Astrocyte (in vitro differentiated cells and primary cell): ENCODE measurements around the gene XCL1. TPM values are rescaled to one million over a fixed set of nuclear protein-coding genes. Genes with fewer than 3 reads are reported as not detected.

ENCODE experiments used
- DNase-seq: peaks from one replicate; pipeline ENCODE4 v3.0.0-alpha.2; 2010; ENCODE audit warnings: low read depth
- FAIRE-seq: peaks from 2 replicates; lab custom pipeline; 2011; peaks lifted over from hg19 to GRCh38; lab: Jason Lieb, UNC
- H2AFZ ChIP-seq: 2 replicates; pipeline ENCODE4 v1.6.0; 2012; ENCODE audit warnings: low read depth, low read length, inconsistent platforms
- H3K27ac ChIP-seq: 2 replicates; pipeline ENCODE4 v1.5.1; 2011; ENCODE audit warnings: low read depth, low read length, inconsistent platforms
- H3K27me3 ChIP-seq: 2 replicates; pipeline ENCODE4 v1.6.0; 2011; ENCODE audit warnings: low read length, inconsistent platforms; ENCODE audit not compliant: insufficient read depth
- H3K36me3 ChIP-seq: 2 replicates; pipeline ENCODE4 v1.5.1; 2011; ENCODE audit warnings: low read length, inconsistent platforms; ENCODE audit not compliant: insufficient read depth
- H3K4me1 ChIP-seq: 2 replicates; pipeline ENCODE4 v1.5.1; 2011; ENCODE audit warnings: low read length, inconsistent platforms; ENCODE audit not compliant: insufficient read depth
- H3K4me2 ChIP-seq: 2 replicates; pipeline ENCODE4 v1.6.0; 2012; ENCODE audit warnings: low read length, inconsistent platforms
- H3K4me3 ChIP-seq: 2 replicates; pipeline ENCODE4 v1.5.1; 2011; ENCODE audit warnings: low read depth, mild to moderate bottlenecking, low read length, inconsistent platforms; ENCODE audit not compliant: insufficient read depth
- H3K79me2 ChIP-seq: 2 replicates; pipeline ENCODE4 v1.6.0; 2012; ENCODE audit warnings: mild to moderate bottlenecking, low read length, inconsistent platforms; ENCODE audit not compliant: insufficient read depth
- H3K9ac ChIP-seq: 2 replicates; pipeline ENCODE4 v1.6.0; 2012; ENCODE audit warnings: mild to moderate bottlenecking, low read length, inconsistent platforms
- H3K9me3 ChIP-seq: 2 replicates; pipeline ENCODE4 v1.5.1; 2012; ENCODE audit warnings: low read depth, mild to moderate bottlenecking, low read length, inconsistent platforms; ENCODE audit not compliant: insufficient read depth
- H4K20me1 ChIP-seq: 2 replicates; pipeline ENCODE4 v1.6.0; 2012; ENCODE audit warnings: low read length, inconsistent platforms; ENCODE audit not compliant: insufficient read depth
- H3K27ac Mint-ChIP-seq: one replicate; pipeline ENCODE4 v1.8.0; 2021; ENCODE audit warnings: mild to moderate bottlenecking, mixed read lengths; ENCODE audit not compliant: unreplicated experiment
- H3K27me3 Mint-ChIP-seq: one replicate; pipeline ENCODE4 v1.8.0; 2021; ENCODE audit warnings: low read depth, mixed read lengths; ENCODE audit not compliant: unreplicated experiment
- H3K36me3 Mint-ChIP-seq: one replicate; pipeline ENCODE4 v1.8.0; 2021; ENCODE audit warnings: low read depth, mixed read lengths; ENCODE audit not compliant: unreplicated experiment
- H3K4me1 Mint-ChIP-seq: one replicate; pipeline ENCODE4 v1.8.0; 2021; ENCODE audit warnings: low read depth, mixed read lengths; ENCODE audit not compliant: unreplicated experiment
- H3K4me3 Mint-ChIP-seq: one replicate; pipeline ENCODE4 v1.8.0; 2021; ENCODE audit warnings: mild to moderate bottlenecking, moderate library complexity, mixed read lengths; ENCODE audit not compliant: unreplicated experiment
- H3K9me3 Mint-ChIP-seq: one replicate; pipeline ENCODE4 v1.8.0; 2021; ENCODE audit warnings: mild to moderate bottlenecking, mixed read lengths; ENCODE audit not compliant: unreplicated experiment
- EZH2 ChIP-seq: IDR thresholded peaks from 2 replicates; pipeline ENCODE4 v1.6.1; 2012; ENCODE audit warnings: mild to moderate bottlenecking, low read length, inconsistent platforms; ENCODE audit not compliant: insufficient read depth
- total RNA-seq: library from RNA; stranded (reverse); gene quantifications from 2 replicates; pipeline ENCODE4 v1.2.1, GENCODE V29; 2021
- TF ChIP-seq, protein P1 (sequence below): IDR thresholded peaks from 2 replicates; pipeline ENCODE4 v1.5.1; 2011; ENCODE audit warnings: low read depth, mild to moderate bottlenecking, inconsistent platforms, low read length, moderate library complexity; ENCODE audit not compliant: insufficient read depth

The XCL1 gene
- total RNA-seq, 1 donor from 2014 or later, result not detected

DNA sequence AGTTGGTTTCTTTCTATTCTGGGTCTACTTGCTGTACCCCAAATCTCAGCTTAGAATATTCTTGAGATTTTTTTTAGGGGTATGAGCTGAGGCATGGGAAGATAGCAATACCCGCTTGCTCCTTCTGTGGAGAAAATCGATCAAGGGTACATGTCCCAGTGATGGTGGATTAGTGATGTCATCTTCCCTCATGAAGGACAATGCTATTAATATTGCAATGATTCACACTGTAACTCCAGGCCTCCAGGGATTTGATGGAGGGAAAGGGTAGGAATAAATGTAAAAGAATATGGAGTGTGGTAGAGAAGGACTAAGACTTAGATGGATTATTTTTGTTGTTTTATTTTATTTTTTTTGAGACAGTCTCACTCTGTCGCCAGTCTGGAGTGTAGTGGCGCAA lies 47.4 kb downstream of the XCL1 start:
- no peaks in the 10 kb centered on the region for H3K9me3 ChIP-seq
- no peaks in the 10 kb centered on the region for H4K20me1 ChIP-seq
- Mint-ChIP-seq H3K36me3 (no peaks in the 10 kb centered on the region), H3K27me3 (no peaks in the 10 kb centered on the region), H3K9me3 (no peaks in the 10 kb centered on the region), H3K4me1 (peaks cover 25% of the 10 kb centered on the region), H3K27ac (peak overlapping the region; percentile 69), H3K4me3 (no peak overlapping the region)
- no peaks in the 10 kb centered on the region for H3K27me3 ChIP-seq
- H3K36me3 ChIP-seq, result no peaks in the 10 kb centered on the region
- no peak overlapping the region for H3K4me2 ChIP-seq
- FAIRE-seq (no peak), DNase-seq (no peak)
- H3K27ac ChIP-seq, result no peak overlapping the region
- H3K4me1 ChIP-seq, result peaks cover 16% of the 10 kb centered on the region
- no peaks in the 10 kb centered on the region for H3K79me2 ChIP-seq
- TF ChIP-seq, protein P1, sequence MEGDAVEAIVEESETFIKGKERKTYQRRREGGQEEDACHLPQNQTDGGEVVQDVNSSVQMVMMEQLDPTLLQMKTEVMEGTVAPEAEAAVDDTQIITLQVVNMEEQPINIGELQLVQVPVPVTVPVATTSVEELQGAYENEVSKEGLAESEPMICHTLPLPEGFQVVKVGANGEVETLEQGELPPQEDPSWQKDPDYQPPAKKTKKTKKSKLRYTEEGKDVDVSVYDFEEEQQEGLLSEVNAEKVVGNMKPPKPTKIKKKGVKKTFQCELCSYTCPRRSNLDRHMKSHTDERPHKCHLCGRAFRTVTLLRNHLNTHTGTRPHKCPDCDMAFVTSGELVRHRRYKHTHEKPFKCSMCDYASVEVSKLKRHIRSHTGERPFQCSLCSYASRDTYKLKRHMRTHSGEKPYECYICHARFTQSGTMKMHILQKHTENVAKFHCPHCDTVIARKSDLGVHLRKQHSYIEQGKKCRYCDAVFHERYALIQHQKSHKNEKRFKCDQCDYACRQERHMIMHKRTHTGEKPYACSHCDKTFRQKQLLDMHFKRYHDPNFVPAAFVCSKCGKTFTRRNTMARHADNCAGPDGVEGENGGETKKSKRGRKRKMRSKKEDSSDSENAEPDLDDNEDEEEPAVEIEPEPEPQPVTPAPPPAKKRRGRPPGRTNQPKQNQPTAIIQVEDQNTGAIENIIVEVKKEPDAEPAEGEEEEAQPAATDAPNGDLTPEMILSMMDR, result no peak
- no peak for TF ChIP-seq EZH2
- H3K4me3 ChIP-seq, result no peak overlapping the region
- H3K9ac ChIP-seq, result no peak overlapping the region
- H2AFZ ChIP-seq, result no peak overlapping the region

DNA sequence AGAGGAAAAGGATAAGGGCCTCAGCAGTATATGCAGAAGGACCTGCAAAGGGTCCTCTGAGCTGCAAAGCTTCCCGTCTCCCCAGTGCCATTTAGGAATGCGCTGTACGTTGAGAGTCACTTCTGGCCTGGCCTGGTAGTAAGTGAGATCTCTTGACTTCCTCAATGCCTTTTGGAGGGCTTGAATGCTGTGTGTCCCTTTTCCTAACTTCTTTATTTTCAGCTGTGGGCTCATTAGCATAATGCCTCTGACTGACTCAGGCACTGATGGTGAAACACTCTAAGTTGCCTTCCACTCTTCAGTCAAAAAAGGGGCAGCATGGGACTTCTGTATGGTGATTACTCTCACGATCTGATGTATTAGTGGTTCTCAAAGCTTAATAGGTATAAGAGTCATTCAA lies 49.9 kb downstream of the XCL1 start:
- Histone ChIP-seq H3K4me3 (no peak overlapping the region), H3K79me2 (no peaks in the 10 kb centered on the region), H3K4me2 (no peak overlapping the region), H3K27me3 (no peaks in the 10 kb centered on the region), H3K27ac (no peak overlapping the region), H3K9me3 (no peaks in the 10 kb centered on the region), H3K9ac (no peak overlapping the region), H2AFZ (no peak overlapping the region), H4K20me1 (no peaks in the 10 kb centered on the region), H3K36me3 (no peaks in the 10 kb centered on the region), H3K4me1 (peaks cover 16% of the 10 kb centered on the region)
- DNase-seq (peak; percentile 17), FAIRE-seq (no peak)
- TF ChIP-seq, protein P1, result no peak
- no peak for TF ChIP-seq EZH2
- peaks cover 31% of the 10 kb centered on the region for H3K4me1 Mint-ChIP-seq
- H3K9me3 Mint-ChIP-seq, result no peaks in the 10 kb centered on the region
- H3K36me3 Mint-ChIP-seq, result no peaks in the 10 kb centered on the region
- H3K27ac Mint-ChIP-seq, result no peak overlapping the region
- H3K4me3 Mint-ChIP-seq, result no peak overlapping the region
- no peaks in the 10 kb centered on the region for H3K27me3 Mint-ChIP-seq

DNA sequence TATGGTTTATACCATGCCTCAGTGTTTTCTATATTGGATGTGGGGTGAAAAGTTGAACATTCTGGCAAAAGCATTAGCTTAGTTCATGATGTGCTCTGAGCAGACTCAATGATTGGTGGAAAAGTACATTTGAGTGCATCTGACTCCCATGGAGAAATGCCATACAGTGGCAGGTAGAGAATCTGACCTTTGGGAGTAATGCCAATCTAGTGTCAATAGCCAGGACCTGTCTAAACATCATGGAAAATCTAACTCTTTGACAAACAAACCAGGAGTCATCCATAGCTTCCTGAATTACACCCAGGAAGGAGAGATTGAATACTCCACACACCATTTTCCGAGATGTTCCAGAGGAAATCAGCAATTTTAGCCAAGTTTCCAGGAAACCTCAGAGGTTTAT lies 51.0 kb downstream of the XCL1 start:
- FAIRE-seq, result no peak

More for the DNA sequence above, 51.0 kb downstream of the XCL1 start:
- Mint-ChIP-seq H3K9me3 (no peaks in the 10 kb centered on the region), H3K27ac (no peak overlapping the region), H3K27me3 (no peaks in the 10 kb centered on the region), H3K4me3 (no peak overlapping the region), H3K4me1 (peaks cover 30% of the 10 kb centered on the region), H3K36me3 (no peaks in the 10 kb centered on the region)
- H2AFZ ChIP-seq, result no peak overlapping the region
- no peak overlapping the region for H3K9ac ChIP-seq
- H3K36me3 ChIP-seq, result no peaks in the 10 kb centered on the region
- no peaks in the 10 kb centered on the region for H4K20me1 ChIP-seq
- no peak for TF ChIP-seq EZH2
- TF ChIP-seq, protein P1, result no peak
- no peaks in the 10 kb centered on the region for H3K9me3 ChIP-seq
- DNase-seq, result no peak
- no peak overlapping the region for H3K4me2 ChIP-seq
- no peak overlapping the region for H3K27ac ChIP-seq
- H3K4me3 ChIP-seq, result no peak overlapping the region
- H3K27me3 ChIP-seq, result no peaks in the 10 kb centered on the region
- H3K4me1 ChIP-seq, result peaks cover 11% of the 10 kb centered on the region
- H3K79me2 ChIP-seq, result no peaks in the 10 kb centered on the region
